Measurements from ENCODE around the gene RUSF1. TPM values are rescaled to one million over a fixed set of nuclear protein-coding genes. Genes with fewer than 3 reads are reported as not detected.
"Not testable (repeated sequence)": the region's sequence is repeated elsewhere in the genome, so short reads cannot be mapped to it uniquely, and the experiment has no call there.

The RUSF1 gene
- total RNA-seq, 1 donor from 2014 or later, result 64.6 TPM

DNA sequence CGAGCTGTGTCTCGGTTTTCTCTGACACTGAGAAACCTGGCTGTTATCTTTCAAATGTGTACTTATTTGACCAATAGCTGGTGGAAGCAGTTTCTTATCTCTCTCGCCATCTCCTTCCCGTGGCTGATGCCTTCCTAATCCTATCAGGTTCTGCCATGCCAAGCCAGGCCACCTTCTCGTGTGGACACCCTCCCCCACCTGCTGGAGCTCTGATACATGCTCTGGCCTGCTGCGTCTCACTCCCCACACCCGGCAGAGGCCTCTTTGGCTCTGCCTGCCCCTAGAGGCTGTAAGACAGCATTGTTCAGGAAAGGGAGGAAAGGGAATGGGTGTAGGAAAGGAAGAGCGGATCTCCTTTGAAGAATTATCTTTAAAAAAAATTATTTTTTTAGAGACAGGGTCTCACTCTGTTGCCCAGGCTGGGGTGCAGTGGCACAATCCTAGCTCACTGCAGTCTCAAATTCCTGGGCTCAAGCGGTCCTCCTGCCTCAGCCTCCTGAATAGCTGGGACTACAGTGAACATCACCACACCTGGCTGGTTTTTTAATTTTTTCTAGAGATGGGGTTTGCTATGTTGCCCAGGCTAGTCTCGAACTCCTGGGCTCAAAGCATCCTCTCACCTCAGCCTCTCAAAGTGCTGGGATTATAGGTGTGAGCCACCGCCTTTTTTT lies 56.4 kb downstream of the RUSF1 start:
- intact Hi-C loops (cut with DNase I), result loop anchor here (10.0 kb wide), 1 partner anchor 423 kb away; the partner anchor contains the start of gene ZNF267
- no peaks in the 10 kb centered on the region for H3K9me3 ChIP-seq
- DNase-seq (ENCODE audit: extremely low spot score in 2 of 2), result no peak
- H3K4me1 ChIP-seq, result peaks cover 58% of the 10 kb centered on the region
- peaks cover 0 to 4% of the 10 kb centered on the region in 2 donors for H3K36me3 ChIP-seq
- no peaks in the 10 kb centered on the region for H3K27me3 ChIP-seq
- no peak overlapping the region for H3K4me3 ChIP-seq
- TF ChIP-seq, protein P1, sequence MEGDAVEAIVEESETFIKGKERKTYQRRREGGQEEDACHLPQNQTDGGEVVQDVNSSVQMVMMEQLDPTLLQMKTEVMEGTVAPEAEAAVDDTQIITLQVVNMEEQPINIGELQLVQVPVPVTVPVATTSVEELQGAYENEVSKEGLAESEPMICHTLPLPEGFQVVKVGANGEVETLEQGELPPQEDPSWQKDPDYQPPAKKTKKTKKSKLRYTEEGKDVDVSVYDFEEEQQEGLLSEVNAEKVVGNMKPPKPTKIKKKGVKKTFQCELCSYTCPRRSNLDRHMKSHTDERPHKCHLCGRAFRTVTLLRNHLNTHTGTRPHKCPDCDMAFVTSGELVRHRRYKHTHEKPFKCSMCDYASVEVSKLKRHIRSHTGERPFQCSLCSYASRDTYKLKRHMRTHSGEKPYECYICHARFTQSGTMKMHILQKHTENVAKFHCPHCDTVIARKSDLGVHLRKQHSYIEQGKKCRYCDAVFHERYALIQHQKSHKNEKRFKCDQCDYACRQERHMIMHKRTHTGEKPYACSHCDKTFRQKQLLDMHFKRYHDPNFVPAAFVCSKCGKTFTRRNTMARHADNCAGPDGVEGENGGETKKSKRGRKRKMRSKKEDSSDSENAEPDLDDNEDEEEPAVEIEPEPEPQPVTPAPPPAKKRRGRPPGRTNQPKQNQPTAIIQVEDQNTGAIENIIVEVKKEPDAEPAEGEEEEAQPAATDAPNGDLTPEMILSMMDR (IDR thresholded peaks at IDR 0.05), result peak in 1 of 3 experiments; percentile 38
- TF ChIP-seq POLR2AphosphoS5 (IDR thresholded peaks at IDR 0.05; ENCODE audit: insufficient read depth in 1 of 2, low read depth in 1 of 2) (peak in 1 of 2 donors; percentile 22), POLR2A (IDR thresholded peaks at IDR 0.05) (no peak)
- peak overlapping the region; percentile 84 for H3K27ac ChIP-seq

DNA sequence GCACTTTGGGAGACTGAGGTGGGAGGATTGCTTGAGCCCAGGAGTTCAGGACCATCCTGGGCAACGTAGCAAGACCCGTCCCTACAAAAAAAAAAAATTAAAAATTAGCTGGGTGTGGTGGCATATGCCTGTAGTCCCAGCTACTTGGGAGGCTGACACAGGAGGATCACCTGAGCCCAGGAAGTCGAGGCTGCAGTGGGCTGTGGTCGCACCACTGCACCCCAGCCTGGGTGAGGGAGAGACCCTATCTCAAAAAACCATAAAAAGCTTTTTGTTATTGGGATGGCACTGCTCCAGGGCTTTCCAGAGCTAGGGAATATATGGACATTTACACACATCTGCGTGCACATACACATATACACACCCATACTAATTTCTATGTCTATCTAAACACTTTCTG lies 57.0 kb downstream of the RUSF1 start:
- intact Hi-C loops (cut with DNase I), result loop anchor here (10.0 kb wide), 1 partner anchor 424 kb away; the partner anchor contains the start of gene ZNF267
- peaks cover 52% of the 10 kb centered on the region for H3K4me1 ChIP-seq
- TF ChIP-seq POLR2A (IDR thresholded peaks at IDR 0.05), result no peak
- H3K4me3 ChIP-seq, result no peak overlapping the region
- H3K27ac ChIP-seq, result peak overlapping the region; percentile 84
- DNase-seq (ENCODE audit: extremely low spot score in 2 of 2), result no peak
- peaks cover 0 to 4% of the 10 kb centered on the region in 2 donors for H3K36me3 ChIP-seq
- no peaks in the 10 kb centered on the region for H3K9me3 ChIP-seq
- no peaks in the 10 kb centered on the region for H3K27me3 ChIP-seq

DNA sequence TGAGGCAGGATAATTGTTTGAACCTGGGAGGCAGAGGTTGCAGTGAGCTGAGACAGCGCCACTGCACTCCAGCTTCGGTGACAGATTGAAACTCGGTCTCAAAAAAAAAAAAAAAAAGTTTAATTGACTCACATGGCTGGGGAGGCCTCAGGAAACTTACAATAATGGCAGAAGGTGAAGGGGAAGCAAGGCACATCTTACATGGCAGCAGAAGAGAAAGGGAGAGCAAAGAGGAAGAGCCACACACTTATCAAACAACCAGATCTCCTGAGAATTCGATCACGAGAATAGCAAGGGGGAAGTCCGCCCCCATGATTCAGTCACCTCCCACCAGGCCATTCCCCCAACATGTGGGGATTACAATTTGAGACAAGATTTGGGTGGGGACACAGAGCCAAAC lies 62.3 kb downstream of the RUSF1 start:
- intact Hi-C loops (cut with DNase I), result loop anchor here (10.0 kb wide), 1 partner anchor 261 kb away; the partner anchor contains the start of gene FUS
- H3K9me3 ChIP-seq; DNase-seq (ENCODE audit: extremely low spot score in 2 of 2); H3K27me3 ChIP-seq; H3K27ac ChIP-seq; H3K4me3 ChIP-seq; H3K36me3 ChIP-seq; H3K4me1 ChIP-seq: not testable (repeated sequence)

DNA sequence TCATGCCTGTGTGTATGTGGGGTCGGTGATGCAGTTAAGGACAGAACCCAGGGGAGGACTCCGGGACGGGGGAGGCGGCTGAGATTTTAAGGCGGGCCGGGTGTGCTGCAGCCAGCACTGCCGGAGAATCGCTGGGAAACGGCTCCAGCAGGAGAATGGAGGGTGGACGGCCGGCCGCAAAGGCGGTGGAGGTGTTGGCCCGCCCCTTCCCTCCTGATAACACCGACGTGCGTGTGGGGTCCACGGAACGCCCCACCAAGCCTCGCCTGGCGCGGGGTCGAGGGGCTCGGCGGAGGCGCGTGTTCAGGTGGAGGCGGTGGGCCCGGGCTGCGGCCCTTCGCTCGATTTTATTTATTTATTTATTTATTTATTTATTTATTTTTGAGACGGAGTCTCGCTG lies 66.2 kb downstream of the RUSF1 start:
- H3K36me3 ChIP-seq, result no peaks in the 10 kb centered on the region
- TF ChIP-seq, protein P1 (IDR thresholded peaks at IDR 0.05), result no peak
- TF ChIP-seq POLR2A (IDR thresholded peaks at IDR 0.05) (no peak), POLR2AphosphoS5 (IDR thresholded peaks at IDR 0.05; ENCODE audit: insufficient read depth in 1 of 2, low read depth in 1 of 2) (no peak)
- no peaks in the 10 kb centered on the region for H3K9me3 ChIP-seq
- H3K4me1 ChIP-seq, result no peaks in the 10 kb centered on the region
- no peak for DNase-seq (ENCODE audit: extremely low spot score in 2 of 2)
- H3K4me3 ChIP-seq, result peak overlapping the region; percentile 70 to 82
- peak overlapping the region; percentile 91 for H3K27ac ChIP-seq
- H3K27me3 ChIP-seq, result no peaks in the 10 kb centered on the region
- intact Hi-C loops (cut with DNase I), result loop anchor here (5.0 to 10.0 kb wide), 2 partner anchors 257 to 455 kb away; partner anchors contain the start of genes FUS and HSD3B7

DNA sequence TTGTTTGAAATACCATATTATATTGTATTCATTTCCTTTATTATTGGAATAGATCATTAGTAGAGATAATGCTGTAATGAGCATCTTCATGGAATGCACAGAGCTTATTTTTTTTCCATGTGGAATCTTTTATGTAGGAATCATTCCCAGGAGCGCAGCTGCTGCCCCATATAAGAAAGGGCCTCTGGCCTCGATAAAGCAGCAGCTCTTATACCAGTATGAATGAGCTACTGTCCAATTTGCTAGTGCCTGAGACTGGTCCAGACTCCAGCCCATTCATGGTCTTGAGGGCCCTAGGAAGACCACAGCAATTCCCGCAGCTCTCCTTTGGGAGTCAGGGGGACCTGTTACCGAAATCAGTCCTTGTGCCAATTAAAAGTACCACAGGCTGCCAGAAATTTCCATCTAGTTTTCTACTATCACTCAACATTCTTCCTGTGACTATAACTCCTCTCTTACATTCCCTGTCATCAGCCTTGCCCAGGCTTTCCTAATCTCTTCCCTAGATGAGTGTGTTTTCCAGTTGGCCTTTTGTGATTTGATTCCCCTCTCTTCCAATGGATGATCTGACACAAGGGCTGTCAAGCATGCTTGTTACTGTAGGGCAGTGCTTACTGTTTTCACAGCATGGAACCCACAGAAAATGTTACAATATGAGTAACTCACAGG lies 67.5 kb downstream of the RUSF1 start:
- no peaks in the 10 kb centered on the region for H3K4me1 ChIP-seq
- intact Hi-C loops (cut with DNase I), result loop anchor here (5.0 to 10.0 kb wide), 2 partner anchors 256 to 453 kb away; partner anchors contain the start of genes FUS and HSD3B7
- no peak overlapping the region for H3K27ac ChIP-seq
- no peaks in the 10 kb centered on the region for H3K9me3 ChIP-seq
- H3K36me3 ChIP-seq, result no peaks in the 10 kb centered on the region
- no peaks in the 10 kb centered on the region for H3K27me3 ChIP-seq
- no peak for DNase-seq (ENCODE audit: extremely low spot score in 2 of 2)
- TF ChIP-seq POLR2A (IDR thresholded peaks at IDR 0.05), result no peak
- no peak for TF ChIP-seq POLR2AphosphoS5 (IDR thresholded peaks at IDR 0.05; ENCODE audit: insufficient read depth in 1 of 2, low read depth in 1 of 2)
- TF ChIP-seq, protein P1 (IDR thresholded peaks at IDR 0.05), result no peak
- no peak overlapping the region for H3K4me3 ChIP-seq

DNA sequence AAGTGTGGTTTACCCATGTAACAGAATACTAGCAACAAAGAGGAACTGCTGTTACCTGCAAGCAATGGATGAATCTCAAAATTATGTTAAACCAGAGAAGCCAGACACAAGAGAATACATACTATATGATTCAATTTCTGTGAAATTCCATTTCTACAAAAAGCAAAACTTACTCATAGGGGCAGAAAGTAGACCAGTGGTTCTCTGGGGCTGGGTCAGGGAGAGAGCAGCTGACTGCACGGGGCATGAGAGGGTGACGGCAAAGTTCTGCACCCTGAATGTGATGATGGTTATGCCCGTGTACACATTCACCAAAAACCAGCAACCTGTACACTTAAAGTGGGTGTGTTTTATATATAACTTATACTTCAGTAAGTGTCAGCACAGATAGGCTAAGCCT lies 68.7 kb downstream of the RUSF1 start:
- TF ChIP-seq, protein P1 (IDR thresholded peaks at IDR 0.05), result no peak
- TF ChIP-seq POLR2A (IDR thresholded peaks at IDR 0.05), result no peak
- no peak for TF ChIP-seq POLR2AphosphoS5 (IDR thresholded peaks at IDR 0.05; ENCODE audit: insufficient read depth in 1 of 2, low read depth in 1 of 2)
- Histone ChIP-seq H3K27ac (no peak overlapping the region), H3K4me3 (no peak overlapping the region), H3K27me3 (no peaks in the 10 kb centered on the region), H3K4me1 (no peaks in the 10 kb centered on the region), H3K36me3 (no peaks in the 10 kb centered on the region), H3K9me3 (no peaks in the 10 kb centered on the region)
- DNase-seq (ENCODE audit: extremely low spot score in 2 of 2), result no peak
- intact Hi-C loops (cut with DNase I), result no loop called here

Data from vagina (tissue), 2 donors.